Nephron progenitor cell (in vitro differentiated cells): Measurements from ENCODE around the gene GNRHR.

ENCODE experiments used
- DNase-seq: peaks from one replicate; pipeline ENCODE4 v3.0.0; 2021
- H3K27ac Mint-ChIP-seq: 2 replicates; pipeline ENCODE4 v1.8.0; 2021; ENCODE audit warnings: mild to moderate bottlenecking, moderate library complexity, mixed read lengths
- H3K27me3 Mint-ChIP-seq: 2 replicates; pipeline ENCODE4 v1.8.0; 2021; ENCODE audit warnings: mild to moderate bottlenecking, low read depth, mixed read lengths; ENCODE audit not compliant: poor library complexity
- H3K36me3 Mint-ChIP-seq: 2 replicates; pipeline ENCODE4 v1.8.0; 2021; ENCODE audit warnings: low read depth, mixed read lengths
- H3K4me1 Mint-ChIP-seq: 2 replicates; pipeline ENCODE4 v1.8.0; 2021; ENCODE audit warnings: mixed read lengths
- H3K4me3 Mint-ChIP-seq: 2 replicates; pipeline ENCODE4 v1.8.0; 2021; ENCODE audit warnings: mild to moderate bottlenecking, moderate library complexity, mixed read lengths
- H3K9me3 Mint-ChIP-seq: 2 replicates; pipeline ENCODE4 v1.8.0; 2021; ENCODE audit warnings: mild to moderate bottlenecking, moderate library complexity, mixed read lengths
- TF ChIP-seq, protein P1 (sequence below): fragments of 200-600 bp; sonication (generic); IDR thresholded peaks from 2 replicates; pipeline ENCODE4 v1.5.0; 2021; ENCODE audit warnings: antibody characterized with exemption

The GNRHR gene

DNA sequence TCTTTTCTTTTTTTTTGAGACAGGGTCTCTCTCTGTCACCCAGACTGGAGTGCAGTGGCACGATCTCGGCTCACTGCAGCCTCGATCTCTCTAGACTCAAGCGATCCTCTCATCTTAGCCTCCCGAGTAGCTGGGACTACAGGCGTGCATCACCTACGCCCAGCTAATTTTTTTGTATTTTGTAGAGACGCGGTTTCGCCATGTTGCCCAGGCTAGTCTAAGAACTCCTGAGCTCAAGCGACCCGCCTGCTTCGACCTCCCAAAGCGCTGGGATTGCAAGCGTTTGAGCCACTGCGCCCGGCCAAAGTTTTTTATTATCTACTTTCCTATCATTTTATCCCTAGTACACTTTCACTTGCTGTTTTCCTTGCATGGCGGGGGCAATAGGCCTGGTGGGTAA lies 54.6 kb downstream of the GNRHR start:
- Mint-ChIP-seq H3K4me1 (peaks cover 33% of the 10 kb centered on the region), H3K27me3 (no peaks in the 10 kb centered on the region), H3K27ac (peak overlapping the region; percentile 80), H3K36me3 (peaks cover 44% of the 10 kb centered on the region), H3K4me3 (peak overlapping the region; percentile 96), H3K9me3 (peaks cover 6% of the 10 kb centered on the region)
- no peak for DNase-seq
- TF ChIP-seq, protein P1, sequence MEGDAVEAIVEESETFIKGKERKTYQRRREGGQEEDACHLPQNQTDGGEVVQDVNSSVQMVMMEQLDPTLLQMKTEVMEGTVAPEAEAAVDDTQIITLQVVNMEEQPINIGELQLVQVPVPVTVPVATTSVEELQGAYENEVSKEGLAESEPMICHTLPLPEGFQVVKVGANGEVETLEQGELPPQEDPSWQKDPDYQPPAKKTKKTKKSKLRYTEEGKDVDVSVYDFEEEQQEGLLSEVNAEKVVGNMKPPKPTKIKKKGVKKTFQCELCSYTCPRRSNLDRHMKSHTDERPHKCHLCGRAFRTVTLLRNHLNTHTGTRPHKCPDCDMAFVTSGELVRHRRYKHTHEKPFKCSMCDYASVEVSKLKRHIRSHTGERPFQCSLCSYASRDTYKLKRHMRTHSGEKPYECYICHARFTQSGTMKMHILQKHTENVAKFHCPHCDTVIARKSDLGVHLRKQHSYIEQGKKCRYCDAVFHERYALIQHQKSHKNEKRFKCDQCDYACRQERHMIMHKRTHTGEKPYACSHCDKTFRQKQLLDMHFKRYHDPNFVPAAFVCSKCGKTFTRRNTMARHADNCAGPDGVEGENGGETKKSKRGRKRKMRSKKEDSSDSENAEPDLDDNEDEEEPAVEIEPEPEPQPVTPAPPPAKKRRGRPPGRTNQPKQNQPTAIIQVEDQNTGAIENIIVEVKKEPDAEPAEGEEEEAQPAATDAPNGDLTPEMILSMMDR: no peak

DNA sequence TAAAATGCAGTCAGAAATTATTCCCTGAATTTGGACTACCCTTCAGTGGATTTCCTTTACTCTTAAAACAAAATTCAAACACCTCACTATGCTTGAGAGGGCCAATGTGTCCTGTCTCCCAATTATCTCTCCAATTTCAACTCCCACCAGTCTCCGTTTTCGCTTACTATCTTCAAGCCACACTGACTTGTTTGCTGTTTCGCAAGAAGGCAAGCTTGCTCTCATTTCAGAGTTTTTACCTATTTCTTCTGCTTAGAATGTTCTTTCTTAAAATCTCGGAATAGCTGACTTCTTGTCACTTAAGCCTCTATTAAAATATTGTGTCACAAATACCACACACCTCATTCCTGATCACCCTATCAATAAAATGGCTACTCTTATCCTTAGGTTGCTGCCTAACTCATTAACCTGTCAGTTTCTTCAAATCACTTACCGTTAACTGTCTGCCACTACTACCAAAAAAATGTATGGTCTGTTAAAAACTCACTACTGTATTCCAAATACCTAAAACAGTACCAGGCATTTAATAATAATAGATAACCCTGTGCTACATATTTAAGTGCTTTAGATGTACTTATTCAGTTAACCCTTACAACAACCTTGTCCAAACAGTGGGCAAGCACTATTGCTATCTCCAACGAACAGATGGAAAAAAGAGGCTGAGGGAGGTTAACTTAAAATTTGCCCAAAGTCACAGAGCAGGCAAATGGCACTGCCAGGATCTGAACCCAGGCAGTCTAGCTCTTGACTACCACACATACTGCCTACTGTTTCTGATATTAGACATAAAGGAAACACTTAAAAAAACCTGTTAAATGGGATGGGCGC lies 56.1 kb downstream of the GNRHR start:
- no peak overlapping the region for H3K4me3 Mint-ChIP-seq
- peaks cover 4% of the 10 kb centered on the region for H3K9me3 Mint-ChIP-seq
- no peak for DNase-seq
- peak overlapping the region; percentile 50 for H3K27ac Mint-ChIP-seq
- no peaks in the 10 kb centered on the region for H3K27me3 Mint-ChIP-seq
- TF ChIP-seq, protein P1: no peak
- H3K36me3 Mint-ChIP-seq: peaks cover 43% of the 10 kb centered on the region
- peaks cover 33% of the 10 kb centered on the region for H3K4me1 Mint-ChIP-seq

DNA sequence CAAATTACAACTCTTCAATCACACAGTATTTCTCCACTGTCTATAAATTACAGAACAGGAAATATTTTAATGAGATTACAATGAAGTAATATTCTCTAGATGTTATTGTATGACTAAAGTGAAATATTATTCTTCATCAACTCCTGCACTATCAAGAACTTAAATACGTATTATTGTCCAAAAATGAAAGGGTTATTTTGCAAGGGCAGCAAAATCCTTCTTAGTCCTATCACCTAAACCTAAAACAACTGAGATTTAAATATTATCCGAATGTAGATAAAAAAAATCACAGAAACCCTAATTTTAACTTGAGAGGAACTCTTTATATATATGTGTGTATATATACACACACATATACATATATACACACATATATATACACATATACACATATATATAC lies 58.1 kb downstream of the GNRHR start:
- peaks cover 22% of the 10 kb centered on the region for H3K4me1 Mint-ChIP-seq

DNA sequence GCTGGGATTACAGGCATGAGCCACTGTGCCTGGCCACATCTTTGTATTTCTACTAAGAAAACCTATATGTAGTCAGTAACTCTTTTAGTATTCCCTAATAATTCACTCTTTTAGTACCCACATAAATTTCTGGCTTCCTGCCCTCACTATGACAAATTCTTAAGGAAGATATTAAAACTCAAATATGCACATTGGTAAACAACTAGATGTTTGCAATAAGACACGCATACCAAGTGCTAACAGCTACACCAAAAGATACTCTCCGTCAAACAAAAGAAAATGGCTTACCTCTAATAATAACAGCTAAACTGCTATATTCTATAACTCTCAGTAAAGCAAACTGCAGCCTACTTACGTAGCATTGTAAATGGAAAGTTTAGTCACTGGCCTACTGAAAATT lies 59.5 kb downstream of the GNRHR start:
- TF ChIP-seq, protein P1: no peak
- H3K4me1 Mint-ChIP-seq: peaks cover 15% of the 10 kb centered on the region
- H3K36me3 Mint-ChIP-seq: peaks cover 70% of the 10 kb centered on the region
- H3K4me3 Mint-ChIP-seq: no peak overlapping the region
- no peak for DNase-seq
- H3K9me3 Mint-ChIP-seq: peaks cover 6% of the 10 kb centered on the region
- H3K27me3 Mint-ChIP-seq: no peaks in the 10 kb centered on the region
- peak overlapping the region; percentile 57 for H3K27ac Mint-ChIP-seq

More for the DNA sequence above, 58.1 kb downstream of the GNRHR start:
- H3K27ac Mint-ChIP-seq: no peak overlapping the region
- no peaks in the 10 kb centered on the region for H3K27me3 Mint-ChIP-seq
- DNase-seq: no peak
- TF ChIP-seq, protein P1: no peak
- no peak overlapping the region for H3K4me3 Mint-ChIP-seq
- H3K9me3 Mint-ChIP-seq: peaks cover 6% of the 10 kb centered on the region
- peaks cover 62% of the 10 kb centered on the region for H3K36me3 Mint-ChIP-seq

DNA sequence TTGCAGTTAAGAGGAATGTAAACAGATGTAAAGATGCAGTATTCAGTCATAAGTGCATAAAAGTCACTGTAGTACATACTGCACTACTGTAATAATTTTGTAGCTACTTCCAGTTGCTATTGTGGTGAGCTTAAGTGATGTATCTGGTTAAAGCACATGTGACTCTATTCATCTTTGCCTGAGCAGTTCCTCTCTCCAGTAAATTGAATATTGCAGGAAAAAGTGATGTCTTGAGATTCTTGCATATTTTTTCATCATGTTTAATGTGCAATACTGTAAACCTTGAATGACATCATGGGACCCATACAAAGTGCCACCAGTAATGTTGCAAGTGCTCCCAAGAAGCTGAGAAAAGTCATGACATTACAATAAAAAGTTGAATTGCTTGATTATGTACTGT lies 62.9 kb downstream of the GNRHR start:
- H3K9me3 Mint-ChIP-seq: peaks cover 6% of the 10 kb centered on the region

More for the DNA sequence above, 62.9 kb downstream of the GNRHR start:
- peaks cover 69% of the 10 kb centered on the region for H3K36me3 Mint-ChIP-seq
- no peak for DNase-seq
- TF ChIP-seq, protein P1: no peak
- H3K4me3 Mint-ChIP-seq: no peak overlapping the region
- H3K27ac Mint-ChIP-seq: no peak overlapping the region
- H3K27me3 Mint-ChIP-seq: no peaks in the 10 kb centered on the region
- H3K4me1 Mint-ChIP-seq: no peaks in the 10 kb centered on the region
